Cardiac muscle cell (in vitro differentiated cells and primary cell): ENCODE data around the gene C6orf118. TPM values are rescaled to one million over a fixed set of nuclear protein-coding genes. Genes with fewer than 3 reads are reported as not detected.

Source experiments
- DNase-seq, 2 donors: peaks; one replicate each; pipeline versions ENCODE4 v3.0.0 to v3.0.0-alpha.2; 2010 to 2017; ENCODE audit warnings: low read depth in 1 of 2, low spot score in 1 of 2
- H3K27ac ChIP-seq: fragments of 200-600 bp; sonication (generic); 2 replicates; pipeline ENCODE4 v1.5.1; 2016
- H3K27me3 ChIP-seq: fragments of 200-600 bp; sonication (generic); 2 replicates; pipeline ENCODE4 v1.6.0; 2016; ENCODE audit warnings: control low read depth
- H3K36me3 ChIP-seq: fragments of 200-600 bp; sonication (generic); 2 replicates; pipeline ENCODE4 v1.5.1; 2016; ENCODE audit warnings: control low read depth
- H3K4me1 ChIP-seq: fragments of 200-600 bp; sonication (generic); 2 replicates; pipeline ENCODE4 v1.8.1; 2017; ENCODE audit warnings: low read depth, mild to moderate bottlenecking, mixed run types
- H3K4me3 ChIP-seq: fragments of 200-600 bp; sonication (generic); 2 replicates; pipeline ENCODE4 v1.5.1; 2016; ENCODE audit warnings: mild to moderate bottlenecking
- H3K9me3 ChIP-seq: fragments of 200-600 bp; sonication (generic); 2 replicates; pipeline ENCODE4 v1.5.1; 2017; ENCODE audit warnings: low read depth, mild to moderate bottlenecking, control low read depth
- polyA plus RNA-seq: library from polyadenylated mRNA; unstranded; fragments of >200 nt; fragmentation: Nextera tagmentation; extraction: Ambion mirVana; gene quantifications from 2 replicates; pipeline ENCODE4 v1.2.1, GENCODE V29; 2016
- total RNA-seq: library from RNA; depleted of rRNA; stranded (reverse); fragments of >200 nt; gene quantifications from 2 replicates; pipeline ENCODE4 v1.2.3, GENCODE V29; 2016
- TF ChIP-seq, protein P1 (sequence below): IDR thresholded peaks from 2 replicates; pipeline ENCODE4 v1.5.1; 2012; ENCODE audit warnings: low read depth, mild to moderate bottlenecking, low read length

The C6orf118 gene
- total and polyA plus RNA-seq, 2 experiments from 2014 or later, result 0.42 TPM; not detected in 1

DNA sequence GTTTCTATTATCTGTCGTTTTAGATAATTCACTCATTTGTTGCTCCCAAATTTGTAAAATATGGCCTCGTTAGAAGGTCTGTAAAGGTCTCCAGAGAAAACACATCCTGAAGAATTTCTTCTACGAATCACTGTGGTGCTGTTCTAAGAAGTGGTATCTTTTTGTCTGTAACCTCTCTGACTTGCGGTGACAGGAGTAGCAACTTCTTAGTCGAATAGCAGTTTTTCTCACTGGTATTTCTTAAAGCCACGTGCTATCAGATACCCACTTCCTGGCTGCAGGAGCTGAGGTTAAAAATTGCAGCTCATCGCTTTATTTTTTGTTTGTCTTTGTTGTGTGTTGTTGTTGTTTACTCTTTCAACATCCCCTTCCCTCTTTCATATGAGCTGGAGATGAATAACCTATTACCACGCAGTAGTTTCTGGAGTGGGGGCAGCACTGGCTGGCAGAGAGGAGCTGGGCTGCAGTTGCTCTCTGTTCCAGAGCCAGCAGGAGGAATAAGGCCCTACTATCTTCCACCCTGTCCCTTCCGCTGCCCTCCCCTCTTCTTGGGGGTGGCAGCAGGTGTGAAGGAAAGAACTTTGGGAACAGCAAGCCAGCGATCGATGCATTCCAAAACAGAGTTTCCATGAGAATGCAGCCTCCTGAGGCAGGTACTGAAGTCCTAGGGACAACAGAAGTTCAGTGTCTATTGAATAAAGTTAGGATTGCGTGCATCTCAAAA is 64.7 kb downstream of the C6orf118 start:
- TF ChIP-seq, protein P1, sequence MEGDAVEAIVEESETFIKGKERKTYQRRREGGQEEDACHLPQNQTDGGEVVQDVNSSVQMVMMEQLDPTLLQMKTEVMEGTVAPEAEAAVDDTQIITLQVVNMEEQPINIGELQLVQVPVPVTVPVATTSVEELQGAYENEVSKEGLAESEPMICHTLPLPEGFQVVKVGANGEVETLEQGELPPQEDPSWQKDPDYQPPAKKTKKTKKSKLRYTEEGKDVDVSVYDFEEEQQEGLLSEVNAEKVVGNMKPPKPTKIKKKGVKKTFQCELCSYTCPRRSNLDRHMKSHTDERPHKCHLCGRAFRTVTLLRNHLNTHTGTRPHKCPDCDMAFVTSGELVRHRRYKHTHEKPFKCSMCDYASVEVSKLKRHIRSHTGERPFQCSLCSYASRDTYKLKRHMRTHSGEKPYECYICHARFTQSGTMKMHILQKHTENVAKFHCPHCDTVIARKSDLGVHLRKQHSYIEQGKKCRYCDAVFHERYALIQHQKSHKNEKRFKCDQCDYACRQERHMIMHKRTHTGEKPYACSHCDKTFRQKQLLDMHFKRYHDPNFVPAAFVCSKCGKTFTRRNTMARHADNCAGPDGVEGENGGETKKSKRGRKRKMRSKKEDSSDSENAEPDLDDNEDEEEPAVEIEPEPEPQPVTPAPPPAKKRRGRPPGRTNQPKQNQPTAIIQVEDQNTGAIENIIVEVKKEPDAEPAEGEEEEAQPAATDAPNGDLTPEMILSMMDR, result no peak
- Histone ChIP-seq H3K27ac (no peak overlapping the region), H3K4me3 (no peak overlapping the region), H3K4me1 (no peaks in the 10 kb centered on the region), H3K27me3 (no peaks in the 10 kb centered on the region), H3K9me3 (no peaks in the 10 kb centered on the region), H3K36me3 (no peaks in the 10 kb centered on the region)
- no peak for DNase-seq

DNA sequence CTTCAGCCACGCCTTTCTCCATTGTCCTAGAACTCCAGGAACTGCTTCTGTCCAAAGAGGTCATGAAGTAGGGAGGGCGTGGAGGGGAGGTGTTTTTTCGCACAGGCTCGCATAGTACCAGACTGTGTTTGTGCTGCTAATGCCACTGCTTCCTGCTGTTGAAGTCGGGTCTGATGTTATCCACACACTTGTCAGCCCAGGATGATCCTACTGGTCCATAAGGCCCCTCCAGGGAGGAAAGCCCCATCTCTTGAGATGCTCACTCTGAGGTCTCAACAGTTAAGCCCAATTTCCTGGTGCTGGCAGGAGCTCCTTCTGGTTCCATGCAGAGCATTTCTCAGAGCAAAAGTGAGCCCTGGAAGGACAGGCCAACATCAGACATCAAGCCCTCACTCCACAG is 65.6 kb downstream of the C6orf118 start:
- H3K27me3 ChIP-seq, result no peaks in the 10 kb centered on the region
- no peak overlapping the region for H3K4me3 ChIP-seq
- TF ChIP-seq, protein P1, result no peak
- no peaks in the 10 kb centered on the region for H3K4me1 ChIP-seq
- DNase-seq, result no peak
- no peaks in the 10 kb centered on the region for H3K9me3 ChIP-seq
- no peaks in the 10 kb centered on the region for H3K36me3 ChIP-seq
- no peak overlapping the region for H3K27ac ChIP-seq

DNA sequence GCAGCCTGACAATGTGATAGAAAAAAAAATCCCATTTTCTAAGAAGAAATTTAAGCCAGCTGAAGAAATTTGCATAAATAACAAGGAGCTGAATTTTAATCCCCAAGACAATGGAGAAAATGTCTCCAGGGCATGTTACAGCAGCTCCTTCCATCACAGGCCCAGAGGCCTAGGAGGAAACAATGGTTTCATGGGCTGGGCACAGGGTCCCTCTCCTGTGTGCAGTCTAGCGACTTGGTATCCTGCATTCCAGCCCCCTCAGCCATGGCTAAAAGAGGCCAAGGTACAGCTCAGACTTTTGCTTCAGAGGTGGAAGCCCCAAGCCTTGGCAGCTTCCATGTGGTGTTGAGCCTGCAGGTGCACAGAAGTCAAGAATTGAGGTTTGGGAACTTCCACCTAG is 73.1 kb downstream of the C6orf118 start:
- Histone ChIP-seq H3K27ac (no peak overlapping the region), H3K4me1 (peaks cover 9% of the 10 kb centered on the region), H3K36me3 (no peaks in the 10 kb centered on the region), H3K4me3 (no peak overlapping the region), H3K27me3 (no peaks in the 10 kb centered on the region), H3K9me3 (no peaks in the 10 kb centered on the region)
- no peak for DNase-seq
- TF ChIP-seq, protein P1, result no peak

DNA sequence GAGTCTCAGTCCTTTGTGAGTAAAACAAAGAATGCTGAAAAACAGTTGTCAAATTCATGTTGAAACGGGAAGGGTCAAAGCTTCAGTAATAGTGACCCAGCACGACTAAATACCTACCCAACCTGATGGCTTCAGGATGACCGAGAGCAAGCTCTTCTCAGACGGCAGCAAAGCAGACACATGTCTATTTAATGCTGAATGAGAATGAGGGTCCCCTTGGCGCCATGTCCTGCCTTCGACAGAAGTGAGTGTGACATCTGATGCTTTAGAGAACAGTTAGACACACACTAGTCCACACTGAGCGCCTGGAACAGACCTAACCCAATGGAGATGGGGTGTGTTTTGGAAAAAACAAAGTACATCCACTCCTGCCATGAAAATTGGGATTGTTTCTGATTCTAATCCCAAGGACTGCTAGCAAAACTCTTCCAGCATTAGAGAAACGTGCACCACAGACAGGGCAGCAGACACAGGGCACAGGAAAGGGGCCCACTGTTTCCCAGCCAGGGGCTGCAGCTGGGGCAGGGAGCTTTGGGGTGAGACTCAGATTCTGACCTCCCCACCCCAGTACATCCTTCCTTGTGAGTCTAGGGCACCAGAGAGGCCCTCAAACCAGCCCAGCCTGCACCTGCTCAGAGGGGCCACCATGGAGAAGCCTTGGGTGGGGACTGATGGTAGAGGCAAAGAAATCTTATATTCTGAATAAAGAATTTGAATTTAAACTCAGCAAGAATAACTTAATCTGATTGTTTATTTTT is 76.5 kb downstream of the C6orf118 start:
- Histone ChIP-seq H3K27ac (no peak overlapping the region), H3K36me3 (no peaks in the 10 kb centered on the region)
- TF ChIP-seq, protein P1, result no peak

DNA sequence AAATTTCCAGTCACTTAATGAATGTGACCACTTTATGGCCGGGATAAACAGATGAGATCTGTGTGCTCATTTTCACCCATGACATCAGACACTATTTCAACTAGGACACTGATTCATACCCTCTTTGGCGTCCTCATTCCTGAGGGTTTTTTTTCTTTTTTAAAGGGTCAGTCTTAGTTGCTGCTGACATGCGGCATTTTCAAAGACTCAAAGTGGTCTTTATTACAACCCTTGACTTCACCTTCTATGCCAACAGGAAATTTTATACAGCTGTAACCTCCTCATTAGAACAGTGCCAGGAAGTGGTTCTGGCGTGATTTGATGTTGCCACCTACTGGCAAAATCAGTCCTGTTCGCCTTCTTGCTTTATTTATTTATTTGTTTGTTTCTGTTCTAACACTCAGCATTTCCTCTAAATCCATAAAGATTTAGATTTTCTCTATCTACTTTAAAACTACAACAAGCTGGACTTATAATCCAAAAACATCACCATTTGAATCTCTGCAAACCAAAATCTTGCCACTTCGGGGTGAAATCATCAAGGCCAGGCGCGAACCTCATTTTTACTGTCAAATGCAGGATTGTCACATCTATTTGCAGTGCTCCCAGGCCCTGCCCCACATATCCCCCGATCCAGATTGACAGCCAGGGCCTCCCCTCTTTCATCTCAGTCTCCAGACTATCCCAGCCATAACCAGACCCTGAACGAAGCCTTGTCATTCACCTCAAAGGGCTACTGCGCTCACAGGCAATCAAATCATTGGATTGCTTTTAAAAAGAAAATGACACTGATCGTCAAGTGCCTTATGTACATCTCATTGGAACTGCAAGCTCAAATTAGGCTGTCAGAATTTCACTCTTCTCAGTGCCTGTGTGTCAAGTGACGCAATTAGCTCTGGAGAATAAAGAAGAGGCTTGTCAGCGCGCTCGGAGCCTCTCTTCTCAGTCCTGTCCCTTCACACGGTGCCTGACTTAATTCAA is 77.5 kb downstream of the C6orf118 start:
- DNase-seq, result peak; percentile 43 to 72
- Histone ChIP-seq H3K4me1 (peaks cover 9% of the 10 kb centered on the region), H3K4me3 (no peak overlapping the region), H3K27ac (no peak overlapping the region), H3K27me3 (peaks cover 4% of the 10 kb centered on the region), H3K36me3 (no peaks in the 10 kb centered on the region), H3K9me3 (no peaks in the 10 kb centered on the region)
- TF ChIP-seq, protein P1, result peak; percentile 62

More for the DNA sequence above, 76.5 kb downstream of the C6orf118 start:
- Histone ChIP-seq H3K27me3 (peaks cover 4% of the 10 kb centered on the region), H3K4me1 (peaks cover 9% of the 10 kb centered on the region), H3K9me3 (no peaks in the 10 kb centered on the region), H3K4me3 (no peak overlapping the region)
- no peak for DNase-seq
